Keratinocyte (primary cell): ENCODE measurements around the gene CLMN. TPM values are rescaled to one million over a fixed set of nuclear protein-coding genes. Genes with fewer than 3 reads are reported as not detected.

Experiments used
- DNase-seq: peaks from one replicate; pipeline ENCODE4 v3.0.0-alpha.2; 2011; ENCODE audit warnings: low read depth, missing footprints, low spot score
- FAIRE-seq: peaks from 2 replicates; lab custom pipeline; 2011; peaks lifted over from hg19 to GRCh38; lab: Jason Lieb, UNC
- H2AFZ ChIP-seq: 2 replicates; pipeline ENCODE4 v1.6.0; 2012; ENCODE audit warnings: low read length, control low read depth, inconsistent platforms; ENCODE audit not compliant: control insufficient read depth
- H3K27ac ChIP-seq: 2 replicates; pipeline ENCODE4 v1.5.1; 2011; ENCODE audit warnings: low read length; ENCODE audit not compliant: control insufficient read depth, insufficient read depth
- H3K27me3 ChIP-seq: 3 replicates; pipeline ENCODE4 v1.6.0; 2011; ENCODE audit warnings: low read length; ENCODE audit not compliant: control insufficient read depth, insufficient read depth; ENCODE audit errors: extremely low read depth
- H3K36me3 ChIP-seq, 2 experiments: 2 replicates in 1 of 2; 3 replicates in 1 of 2; pipeline ENCODE4 v1.5.1; 2011; ENCODE audit warnings: low read length in 2 of 2, mild to moderate bottlenecking in 1 of 2; ENCODE audit not compliant: control insufficient read depth in 2 of 2, insufficient read depth in 2 of 2; ENCODE audit errors: extremely low read depth in 1 of 2
- H3K4me1 ChIP-seq: 3 replicates; pipeline ENCODE4 v1.5.1; 2011; ENCODE audit warnings: low read length; ENCODE audit not compliant: control insufficient read depth, insufficient read depth; ENCODE audit errors: extremely low read depth
- H3K4me2 ChIP-seq: 3 replicates; pipeline ENCODE4 v1.6.0; 2011; ENCODE audit warnings: low read depth, low read length; ENCODE audit not compliant: control insufficient read depth, insufficient read depth; ENCODE audit errors: extremely low read depth
- H3K4me3 ChIP-seq, 3 experiments: fragments of 200-600 bp in 1 of 3; sonication (generic) in 1 of 3; 2 replicates in 2 of 3; 3 replicates in 1 of 3; pipeline ENCODE4 v1.5.1; 2011 to 2016; ENCODE audit warnings: low read length in 3 of 3, mild to moderate bottlenecking in 3 of 3, control low read depth in 2 of 3, inconsistent platforms in 1 of 3, low read depth in 1 of 3, mixed read lengths in 1 of 3, mixed run types in 1 of 3, moderate library complexity in 1 of 3; ENCODE audit not compliant: control insufficient read depth in 2 of 3, insufficient read depth in 2 of 3; ENCODE audit errors: extremely low read depth in 1 of 3
- H3K79me2 ChIP-seq: 2 replicates; pipeline ENCODE4 v1.6.0; 2012; ENCODE audit warnings: low read length; ENCODE audit not compliant: control insufficient read depth, insufficient read depth
- H3K9ac ChIP-seq: 3 replicates; pipeline ENCODE4 v1.6.0; 2011; ENCODE audit warnings: low read length; ENCODE audit not compliant: control insufficient read depth, insufficient read depth; ENCODE audit errors: extremely low read depth
- H3K9me1 ChIP-seq: 3 replicates; pipeline ENCODE4 v1.6.0; 2011; ENCODE audit warnings: low read length; ENCODE audit not compliant: control insufficient read depth, insufficient read depth; ENCODE audit errors: extremely low read depth
- H3K9me3 ChIP-seq: 2 replicates; pipeline ENCODE4 v1.5.1; 2012; ENCODE audit warnings: low read depth, low read length; ENCODE audit not compliant: control insufficient read depth
- H4K20me1 ChIP-seq: 3 replicates; pipeline ENCODE4 v1.6.0; 2011; ENCODE audit warnings: low read length; ENCODE audit not compliant: control insufficient read depth, insufficient read depth; ENCODE audit errors: extremely low read depth
- EZH2 ChIP-seq: IDR thresholded peaks from one replicate; pipeline ENCODE4 v1.6.1; 2012; ENCODE audit warnings: inconsistent platforms, mild to moderate bottlenecking, low read length, moderate library complexity
- dilution Hi-C: fragments of 300-500 bp; cut with MboI; formaldehyde crosslinking; loops from one replicate; pipeline ENCODE4 v1.7.0; 2020; ENCODE audit warnings: low sequenced_read_pairs; ENCODE audit not compliant: extremely low pct_ligation_motif_present
- polyA plus RNA-seq, 5 experiments: library from polyadenylated mRNA; depleted of rRNA in 3 of 5; stranded (reverse) in 3 of 5; stranded (forward) in 1 of 5; unstranded in 1 of 5; fragments of >200 nt; gene quantifications; 1 replicate in 1 of 5; 2 replicates in 3 of 5; 3 replicates in 1 of 5; pipeline versions ENCODE4 v1.2.1 to v1.2.3, GENCODE V29; 2011 to 2012; ENCODE audit warnings: missing spikeins in 2 of 5, low read depth in 1 of 5, low replicate concordance in 1 of 5
- TF ChIP-seq, protein P1 (sequence below), 3 experiments: IDR thresholded peaks in 1 of 3; conservative IDR thresholded peaks in 1 of 3; optimal IDR thresholded peaks in 1 of 3; 2 replicates in 2 of 3; 3 replicates in 1 of 3; pipeline versions ENCODE3 to v1.5.1; 2011; ENCODE audit warnings: low read length in 3 of 3, mild to moderate bottlenecking in 3 of 3, moderate library complexity in 2 of 3, control low read depth in 1 of 3, inconsistent platforms in 1 of 3; ENCODE audit not compliant: insufficient read depth in 2 of 3; ENCODE audit errors: extremely low read depth in 1 of 3

CLMN gene
- polyA plus RNA-seq, 1 donor (not counting 4 experiments of a cell fraction or from before 2014, with no cell fraction given), result 6.1 TPM

GRCh38 chr14:95157327-95158189, 162.2 kb downstream of the CLMN start, which contains the start of gene DICER1:
Gene DICER1, minus strand, starts transcription at chr14:95157529. Its CDS starts 24,071 bp downstream, at chr14:95133458.
- H3K79me2 ChIP-seq, result peaks cover 43% of the 10 kb centered on the region
- peak within 1 kb of the TSS; percentile 94 for H2AFZ ChIP-seq
- no peaks in the 10 kb centered on the region for H3K9me1 ChIP-seq
- dilution Hi-C loops, result no loop called here
- peak within 1 kb of the TSS; percentile 74 to 86 (median 78) for H3K4me3 ChIP-seq
- peaks cover 20% of the 10 kb centered on the region for H3K4me1 ChIP-seq
- TF ChIP-seq, protein P1, sequence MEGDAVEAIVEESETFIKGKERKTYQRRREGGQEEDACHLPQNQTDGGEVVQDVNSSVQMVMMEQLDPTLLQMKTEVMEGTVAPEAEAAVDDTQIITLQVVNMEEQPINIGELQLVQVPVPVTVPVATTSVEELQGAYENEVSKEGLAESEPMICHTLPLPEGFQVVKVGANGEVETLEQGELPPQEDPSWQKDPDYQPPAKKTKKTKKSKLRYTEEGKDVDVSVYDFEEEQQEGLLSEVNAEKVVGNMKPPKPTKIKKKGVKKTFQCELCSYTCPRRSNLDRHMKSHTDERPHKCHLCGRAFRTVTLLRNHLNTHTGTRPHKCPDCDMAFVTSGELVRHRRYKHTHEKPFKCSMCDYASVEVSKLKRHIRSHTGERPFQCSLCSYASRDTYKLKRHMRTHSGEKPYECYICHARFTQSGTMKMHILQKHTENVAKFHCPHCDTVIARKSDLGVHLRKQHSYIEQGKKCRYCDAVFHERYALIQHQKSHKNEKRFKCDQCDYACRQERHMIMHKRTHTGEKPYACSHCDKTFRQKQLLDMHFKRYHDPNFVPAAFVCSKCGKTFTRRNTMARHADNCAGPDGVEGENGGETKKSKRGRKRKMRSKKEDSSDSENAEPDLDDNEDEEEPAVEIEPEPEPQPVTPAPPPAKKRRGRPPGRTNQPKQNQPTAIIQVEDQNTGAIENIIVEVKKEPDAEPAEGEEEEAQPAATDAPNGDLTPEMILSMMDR (optimal IDR thresholded peaks at IDR 0.05 in 1 of 3, IDR thresholded peaks at IDR 0.05 in 1 of 3, conservative IDR thresholded peaks at IDR 0.05 in 1 of 3; ENCODE audit: extremely low read depth in 1 of 3, insufficient read depth in 2 of 3, low read length in 3 of 3), result no peak
- TF ChIP-seq EZH2, result no peak
- no peaks in the 10 kb centered on the region for H3K27me3 ChIP-seq
- H3K9ac ChIP-seq, result peak within 1 kb of the TSS; percentile 97
- no peaks in the 10 kb centered on the region for H3K36me3 ChIP-seq
- DNase-seq, result peak; percentile 42
- no peaks in the 10 kb centered on the region for H3K9me3 ChIP-seq
- peak within 1 kb of the TSS; percentile 95 for H3K4me2 ChIP-seq
- H4K20me1 ChIP-seq, result no peaks in the 10 kb centered on the region
- peak within 1 kb of the TSS; percentile 91 for H3K27ac ChIP-seq
- FAIRE-seq, result no peak

- Histone ChIP-seq H3K9me1 (no peaks in the 10 kb centered on the region), H2AFZ (no peak overlapping the region), H3K9ac (peak overlapping the region; percentile 97), H3K4me2 (no peak overlapping the region), H3K79me2 (peaks cover 49% of the 10 kb centered on the region), H3K27me3 (no peaks in the 10 kb centered on the region), H3K36me3 (no peaks in the 10 kb centered on the region), H3K4me1 (peaks cover 20% of the 10 kb centered on the region), H4K20me1 (no peaks in the 10 kb centered on the region), H3K9me3 (no peaks in the 10 kb centered on the region), H3K27ac (peak overlapping the region; percentile 91), H3K4me3 (peak overlapping the region; percentile 74 to 84 (median 78))
- dilution Hi-C loops, result no loop called here
- DNase-seq (no peak), FAIRE-seq (no peak)
- TF ChIP-seq, protein P1 (optimal IDR thresholded peaks at IDR 0.05 in 1 of 3, IDR thresholded peaks at IDR 0.05 in 1 of 3, conservative IDR thresholded peaks at IDR 0.05 in 1 of 3; ENCODE audit: extremely low read depth in 1 of 3, insufficient read depth in 2 of 3, low read length in 3 of 3), result no peak
- TF ChIP-seq EZH2, result no peak
Observed at GRCh38 chr14:95157048-95157326, 162.7 kb downstream of the CLMN start.
